ENCODE data around the gene GP2.

The GP2 gene

GRCh38 chr16:20260215-20261009, 66.9 kb downstream of the GP2 start:
- no peak for DNase-seq (ENCODE audit: insufficient read length)
- no peak for FAIRE-seq
- TF ChIP-seq POLR2A (IDR thresholded peaks at IDR 0.05; ENCODE audit: low read depth, low read length) (no peak), TAF1 (IDR thresholded peaks at IDR 0.05; ENCODE audit: borderline replicate concordance, low read depth, low read length) (no peak), POLR2AphosphoS5 (IDR thresholded peaks at IDR 0.05; ENCODE audit: low read depth, low read length) (no peak)

All from GM12892 (cell line).